Measurements from ENCODE around the gene LTO1. TPM values are rescaled to one million over a fixed set of nuclear protein-coding genes. Genes with fewer than 3 reads are reported as not detected.
A peak's percentile ranks its signal among the peaks of the same experiment; 100 is the strongest.
"Not testable (repeated sequence)": the region's sequence is repeated elsewhere in the genome, so short reads cannot be mapped to it uniquely, and the experiment has no call there.

LTO1 gene
- total RNA-seq, 1 experiment from 2014 or later: 22.3 TPM

GRCh38 chr11:69704508-69705253 is 29.5 kb upstream of the LTO1 start:
- no peaks in the 10 kb centered on the region for H3K36me3 ChIP-seq
- no peaks in the 10 kb centered on the region for H3K9me3 ChIP-seq (replicated peaks)
- no peak overlapping the region for H3K27ac ChIP-seq
- DNase-seq: no peak
- H3K4me1 ChIP-seq: peaks cover 8% of the 10 kb centered on the region
- H3K27me3 ChIP-seq: peaks cover 15% of the 10 kb centered on the region
- no peak overlapping the region for H3K4me3 ChIP-seq

GRCh38 chr11:69703768-69704507 is 28.8 kb upstream of the LTO1 start, which contains the start of gene FGF19:
Gene FGF19 (minus strand): TSS chr11:69704022. CDS start chr11:69703876, 146 bp downstream.
- H3K9me3 ChIP-seq (replicated peaks): no peaks in the 10 kb centered on the region
- peaks cover 10% of the 10 kb centered on the region for H3K4me1 ChIP-seq
- no peaks in the 10 kb centered on the region for H3K36me3 ChIP-seq
- no peak within 1 kb of the TSS for H3K27ac ChIP-seq
- no peak within 1 kb of the TSS for H3K4me3 ChIP-seq
- peaks cover 10% of the 10 kb centered on the region for H3K27me3 ChIP-seq
- DNase-seq: no peak

GRCh38 chr11:69703453-69703767 is 28.3 kb upstream of the LTO1 start:
- peaks cover 10% of the 10 kb centered on the region for H3K4me1 ChIP-seq
- no peaks in the 10 kb centered on the region for H3K36me3 ChIP-seq
- no peak overlapping the region for H3K27ac ChIP-seq
- DNase-seq: no peak
- no peak overlapping the region for H3K4me3 ChIP-seq
- peaks cover 10% of the 10 kb centered on the region for H3K27me3 ChIP-seq
- H3K9me3 ChIP-seq (replicated peaks): no peaks in the 10 kb centered on the region

- Histone ChIP-seq H3K27ac (no peak overlapping the region), H3K4me1 (peaks cover 10% of the 10 kb centered on the region), H3K9me3 (replicated peaks) (no peaks in the 10 kb centered on the region), H3K36me3 (no peaks in the 10 kb centered on the region), H3K4me3 (no peak overlapping the region), H3K27me3 (peaks cover 10% of the 10 kb centered on the region; the same call in 1 of the 2 replicates)
- DNase-seq: no peak
Observed at GRCh38 chr11:69702769-69703452, 27.8 kb upstream of the LTO1 start.

GRCh38 chr11:69702239-69702691 is 27.1 kb upstream of the LTO1 start:
- H3K27me3 ChIP-seq: peaks cover 10% of the 10 kb centered on the region; the same call in 1 of the 2 replicates
- no peak overlapping the region for H3K27ac ChIP-seq
- no peaks in the 10 kb centered on the region for H3K9me3 ChIP-seq (replicated peaks)
- DNase-seq: no peak
- no peaks in the 10 kb centered on the region for H3K36me3 ChIP-seq
- H3K4me1 ChIP-seq: peaks cover 13% of the 10 kb centered on the region
- no peak overlapping the region for H3K4me3 ChIP-seq

GRCh38 chr11:69700278-69701140 is 25.4 kb upstream of the LTO1 start:
- Histone ChIP-seq H3K27me3 (peaks cover 6% of the 10 kb centered on the region; the same call in 1 of the 2 replicates), H3K27ac (no peak overlapping the region), H3K36me3 (no peaks in the 10 kb centered on the region), H3K4me3 (no peak overlapping the region), H3K9me3 (replicated peaks) (no peaks in the 10 kb centered on the region), H3K4me1 (peaks cover 21% of the 10 kb centered on the region)
- DNase-seq: peak; percentile 70 to 77

- Histone ChIP-seq H3K9me3 (replicated peaks) (no peaks in the 10 kb centered on the region), H3K27me3 (peaks cover 6% of the 10 kb centered on the region; the same call in 1 of the 2 replicates), H3K36me3 (no peaks in the 10 kb centered on the region), H3K4me3 (no peak overlapping the region), H3K27ac (no peak overlapping the region), H3K4me1 (peaks cover 21% of the 10 kb centered on the region)
- peak; percentile 18 to 37 for DNase-seq
Observed at GRCh38 chr11:69699213-69699612, 24.1 kb upstream of the LTO1 start.

GRCh38 chr11:69698362-69698761 is 23.2 kb upstream of the LTO1 start:
- H3K9me3 ChIP-seq (replicated peaks): no peaks in the 10 kb centered on the region

GRCh38 chr11:69697861-69698260 is 22.7 kb upstream of the LTO1 start:
- no peak overlapping the region for H3K4me3 ChIP-seq
- no peaks in the 10 kb centered on the region for H3K9me3 ChIP-seq (replicated peaks)
- H3K4me1 ChIP-seq: peaks cover 21% of the 10 kb centered on the region
- H3K27me3 ChIP-seq: peaks cover 7% of the 10 kb centered on the region; the same call in 1 of the 2 replicates
- no peak for DNase-seq
- H3K27ac ChIP-seq: no peak overlapping the region
- no peaks in the 10 kb centered on the region for H3K36me3 ChIP-seq

More at GRCh38 chr11:69698362-69698761, 23.2 kb upstream of the LTO1 start:
- H3K27ac ChIP-seq: no peak overlapping the region
- peaks cover 7% of the 10 kb centered on the region; the same call in 1 of the 2 replicates for H3K27me3 ChIP-seq
- no peaks in the 10 kb centered on the region for H3K36me3 ChIP-seq
- no peak for DNase-seq
- no peak overlapping the region for H3K4me3 ChIP-seq
- H3K4me1 ChIP-seq: peaks cover 21% of the 10 kb centered on the region

- no peak for DNase-seq
- Histone ChIP-seq H3K9me3 (replicated peaks) (no peaks in the 10 kb centered on the region), H3K4me3 (no peak overlapping the region), H3K27ac (no peak overlapping the region), H3K27me3 (peaks cover 7% of the 10 kb centered on the region; the same call in 1 of the 2 replicates), H3K4me1 (peaks cover 21% of the 10 kb centered on the region), H3K36me3 (no peaks in the 10 kb centered on the region)
Observed at GRCh38 chr11:69697469-69697843, 22.3 kb upstream of the LTO1 start.

GRCh38 chr11:69696749-69697468 is 21.8 kb upstream of the LTO1 start:
- no peak overlapping the region for H3K27ac ChIP-seq
- H3K9me3 ChIP-seq (replicated peaks): no peaks in the 10 kb centered on the region
- peak; percentile 50 to 68 for DNase-seq
- no peaks in the 10 kb centered on the region for H3K36me3 ChIP-seq
- H3K4me1 ChIP-seq: peaks cover 21% of the 10 kb centered on the region
- no peak overlapping the region for H3K4me3 ChIP-seq
- H3K27me3 ChIP-seq: peaks cover 7% of the 10 kb centered on the region; the same call in 1 of the 2 replicates

- H3K4me3 ChIP-seq; H3K36me3 ChIP-seq; H3K9me3 ChIP-seq (replicated peaks); DNase-seq; H3K27ac ChIP-seq; H3K27me3 ChIP-seq: not testable (repeated sequence)
- H3K4me1 ChIP-seq: peaks cover 21% of the 10 kb centered on the region
Observed at GRCh38 chr11:69695995-69696394, 20.8 kb upstream of the LTO1 start.

- no peak for DNase-seq
- Histone ChIP-seq H3K27ac (no peak overlapping the region), H3K4me3 (no peak overlapping the region), H3K9me3 (replicated peaks) (no peaks in the 10 kb centered on the region), H3K4me1 (peaks cover 18% of the 10 kb centered on the region), H3K27me3 (peaks cover 7% of the 10 kb centered on the region; the same call in 1 of the 2 replicates), H3K36me3 (no peaks in the 10 kb centered on the region)
Observed at GRCh38 chr11:69695581-69695980, 20.4 kb upstream of the LTO1 start.

Measured in SJCRH30 (cell line).